ENCODE data around the gene CACNA1H.
A peak's percentile ranks its signal among the peaks of the same experiment; 100 is the strongest.
"Not testable (repeated sequence)": the region's sequence is repeated elsewhere in the genome, so short reads cannot be mapped to it uniquely, and the experiment has no call there.

The CACNA1H gene

GRCh38 chr16:1193825-1194581 is 41.1 kb downstream of the CACNA1H start:
- no peak for DNase-seq (ENCODE audit: low read depth)

- no peak for DNase-seq (ENCODE audit: low read depth)
These were observed 41.9 kb downstream of the CACNA1H start for GRCh38 chr16:1194665-1195392.

DNA sequence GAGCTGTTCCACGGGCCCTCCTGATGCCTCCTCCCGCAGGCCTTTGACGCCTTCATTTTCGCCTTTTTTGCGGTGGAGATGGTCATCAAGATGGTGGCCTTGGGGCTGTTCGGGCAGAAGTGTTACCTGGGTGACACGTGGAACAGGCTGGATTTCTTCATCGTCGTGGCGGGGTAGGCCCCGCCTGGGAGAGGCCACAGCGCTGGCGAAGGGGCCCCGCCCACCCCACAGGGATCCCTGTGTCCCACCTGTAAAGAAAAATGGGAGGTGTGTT is 42.4 kb downstream of the CACNA1H start:
- no peak for DNase-seq (ENCODE audit: low read depth)

DNA sequence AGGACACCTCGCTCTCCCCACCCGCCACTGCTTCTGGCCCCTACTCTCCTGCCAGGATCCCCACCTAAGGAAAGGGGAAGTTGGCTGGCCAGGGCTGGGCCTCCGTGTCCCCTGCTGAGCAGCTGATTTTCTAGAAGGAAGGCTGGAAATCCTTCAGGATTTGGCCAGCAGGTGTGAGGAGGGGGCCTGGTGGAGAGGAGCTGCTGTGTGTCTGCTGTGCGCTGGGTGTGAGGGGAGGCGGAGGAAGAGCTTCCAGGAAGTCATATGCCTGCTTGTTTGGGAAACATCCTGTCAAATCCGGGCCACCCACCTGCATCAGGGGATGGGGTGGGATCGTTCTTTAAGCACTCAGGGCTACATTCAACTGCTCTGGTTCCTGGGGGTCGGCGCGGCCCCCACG is 43.6 kb downstream of the CACNA1H start:
- no peak for DNase-seq (ENCODE audit: low read depth)

DNA sequence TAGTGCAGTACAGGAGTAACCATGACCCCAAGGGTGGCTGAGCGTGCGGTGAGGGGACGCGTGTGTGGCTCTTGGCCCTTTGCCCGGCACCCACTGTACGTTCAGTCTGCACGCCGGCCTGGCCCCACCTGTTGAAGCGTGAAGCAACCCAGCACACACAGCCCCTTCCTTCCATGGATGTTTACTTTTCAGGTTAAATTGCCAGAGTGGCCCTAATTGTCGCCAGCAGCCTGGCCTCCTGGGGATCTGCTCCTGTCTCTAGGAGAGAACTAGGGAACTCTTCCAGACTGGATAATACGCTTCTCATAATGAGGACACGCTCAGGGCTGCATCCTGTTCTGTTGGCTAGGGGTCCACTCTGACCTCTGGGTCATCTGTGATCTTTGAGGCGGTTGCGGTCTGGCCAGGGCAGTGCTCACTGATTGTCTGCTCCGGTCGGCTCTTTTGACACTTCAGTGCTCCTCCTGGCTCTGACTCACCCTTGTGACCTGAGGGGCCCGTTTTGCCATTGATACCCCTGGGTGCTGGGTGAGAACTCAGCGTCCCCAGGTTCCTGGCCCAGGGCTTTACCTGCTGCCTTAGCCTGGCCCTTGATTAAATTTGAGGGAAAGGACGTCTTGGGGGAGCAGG is 44.4 kb downstream of the CACNA1H start:
- DNase-seq (ENCODE audit: low read depth): no peak

- no peak for DNase-seq (ENCODE audit: low read depth)
These were observed 45.3 kb downstream of the CACNA1H start for GRCh38 chr16:1198194-1198593.

DNA sequence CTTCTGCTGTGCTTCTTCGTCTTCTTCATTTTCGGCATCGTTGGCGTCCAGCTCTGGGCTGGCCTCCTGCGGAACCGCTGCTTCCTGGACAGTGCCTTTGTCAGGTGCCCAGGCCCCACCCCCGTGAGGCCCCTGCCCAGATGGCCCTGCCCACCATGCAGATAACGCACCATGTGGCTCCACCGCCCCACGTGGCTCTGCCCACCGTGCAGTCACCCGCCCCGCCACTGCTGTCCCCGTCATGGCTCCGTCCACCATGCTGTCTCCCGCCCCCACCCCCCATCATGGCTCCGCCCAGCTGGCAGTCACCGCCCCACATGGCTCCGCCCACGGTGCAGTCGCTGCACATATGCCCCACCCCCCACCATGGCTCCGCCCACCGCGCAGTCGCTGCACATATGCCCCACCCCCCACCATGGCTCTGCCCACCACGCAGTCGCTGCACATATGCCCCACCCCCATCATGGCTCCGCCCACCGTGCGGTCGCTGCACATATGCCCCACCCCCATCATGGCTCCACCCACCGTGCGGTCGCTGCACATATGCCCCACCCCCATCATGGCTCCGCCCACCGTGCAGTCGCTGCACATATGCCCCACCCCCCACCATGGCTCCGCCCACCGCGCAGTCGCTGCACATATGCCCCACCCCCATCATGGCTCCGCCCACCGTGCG is 45.9 kb downstream of the CACNA1H start:
- DNase-seq (ENCODE audit: low read depth): not testable (repeated sequence)

DNA sequence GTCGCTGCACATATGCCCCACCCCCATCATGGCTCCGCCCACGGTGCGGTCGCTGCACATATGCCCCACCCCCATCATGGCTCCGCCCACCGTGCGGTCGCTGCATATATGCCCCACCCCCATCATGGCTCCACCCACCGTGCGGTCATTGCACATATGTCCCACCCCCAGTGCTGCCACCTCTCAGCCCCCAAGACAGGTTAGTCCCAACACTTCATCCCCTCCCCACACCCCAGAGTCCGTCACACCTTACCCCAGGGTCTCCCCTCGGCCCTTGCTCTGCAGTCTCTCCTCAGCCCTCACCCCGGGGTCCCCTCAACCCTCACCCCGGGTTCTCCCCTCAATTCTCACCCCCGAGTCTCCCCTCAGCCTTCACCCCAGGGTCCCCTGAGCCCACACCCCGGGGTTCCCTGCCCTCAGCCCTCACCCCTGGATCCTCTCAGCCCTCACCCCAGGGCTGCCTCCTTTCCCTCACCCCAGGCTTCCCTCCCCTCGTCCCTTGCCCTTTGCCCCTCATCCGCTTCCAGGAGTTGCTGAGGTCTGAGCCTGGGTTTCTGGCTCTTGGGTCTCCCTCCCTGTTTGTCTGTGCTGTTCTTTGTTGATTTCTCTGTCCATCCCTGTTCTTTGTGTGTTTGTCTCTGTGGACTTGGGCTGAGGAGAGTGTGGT is 46.6 kb downstream of the CACNA1H start:
- no peak for DNase-seq (ENCODE audit: low read depth)

DNA sequence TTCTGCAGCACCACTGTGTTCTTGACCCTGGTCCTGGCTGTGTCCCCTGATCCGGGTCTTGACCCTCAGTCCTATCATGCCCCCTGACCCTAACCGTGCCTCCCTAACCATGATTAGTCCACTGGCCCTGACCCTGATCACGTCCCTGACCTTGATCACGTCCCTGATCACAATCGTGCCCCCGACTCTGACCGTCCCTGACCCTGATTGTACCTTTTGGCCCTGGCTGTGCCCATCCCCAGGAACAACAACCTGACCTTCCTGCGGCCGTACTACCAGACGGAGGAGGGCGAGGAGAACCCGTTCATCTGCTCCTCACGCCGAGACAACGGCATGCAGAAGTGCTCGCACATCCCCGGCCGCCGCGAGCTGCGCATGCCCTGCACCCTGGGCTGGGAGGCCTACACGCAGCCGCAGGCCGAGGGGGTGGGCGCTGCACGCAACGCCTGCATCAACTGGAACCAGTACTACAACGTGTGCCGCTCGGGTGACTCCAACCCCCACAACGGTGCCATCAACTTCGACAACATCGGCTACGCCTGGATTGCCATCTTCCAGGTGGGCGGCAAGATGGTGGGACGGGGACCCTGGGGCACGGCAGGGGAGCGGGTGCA is 47.2 kb downstream of the CACNA1H start:
- DNase-seq (ENCODE audit: low read depth): no peak

DNA sequence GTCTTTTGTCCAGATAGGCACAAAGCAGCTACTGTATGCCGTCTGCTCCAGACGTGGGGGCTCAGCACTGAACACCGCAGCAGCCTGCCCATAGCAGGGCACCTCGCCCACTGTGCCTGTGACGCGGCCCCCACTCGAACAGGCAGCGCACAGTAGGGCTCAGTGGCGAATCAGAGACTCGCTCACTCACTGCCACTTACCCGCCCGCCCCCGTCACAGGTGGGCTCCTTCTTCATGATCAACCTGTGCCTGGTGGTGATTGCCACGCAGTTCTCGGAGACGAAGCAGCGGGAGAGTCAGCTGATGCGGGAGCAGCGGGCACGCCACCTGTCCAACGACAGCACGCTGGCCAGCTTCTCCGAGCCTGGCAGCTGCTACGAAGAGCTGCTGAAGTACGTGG is 48.5 kb downstream of the CACNA1H start:
- no peak for DNase-seq (ENCODE audit: low read depth)

- DNase-seq (ENCODE audit: low read depth): no peak
These were observed 49.4 kb downstream of the CACNA1H start for GRCh38 chr16:1202274-1202673.

GRCh38 chr16:1204933-1205332 is 52.0 kb downstream of the CACNA1H start:
- DNase-seq (ENCODE audit: low read depth): no peak

DNA sequence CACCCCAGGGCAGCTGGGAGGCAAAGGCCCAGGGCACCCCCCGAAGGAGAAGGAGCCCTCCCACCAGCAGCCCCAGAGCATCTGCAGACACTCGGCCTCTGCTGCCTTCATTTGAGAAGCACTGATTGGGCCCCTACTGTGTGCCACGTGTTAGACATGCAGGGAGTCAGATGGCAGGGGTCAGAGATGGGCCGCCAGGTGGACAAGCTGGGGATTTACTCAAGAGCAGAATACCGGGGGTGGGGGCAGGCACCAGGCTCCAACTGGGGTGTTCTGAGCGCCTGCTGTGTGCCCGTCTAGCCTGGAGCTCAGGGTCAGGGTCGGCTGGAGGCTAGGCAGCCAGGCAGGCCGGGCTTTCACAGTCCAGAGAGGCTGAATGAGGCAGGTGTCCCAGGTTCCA is 53.4 kb downstream of the CACNA1H start:
- no peak for DNase-seq (ENCODE audit: low read depth)

DNA sequence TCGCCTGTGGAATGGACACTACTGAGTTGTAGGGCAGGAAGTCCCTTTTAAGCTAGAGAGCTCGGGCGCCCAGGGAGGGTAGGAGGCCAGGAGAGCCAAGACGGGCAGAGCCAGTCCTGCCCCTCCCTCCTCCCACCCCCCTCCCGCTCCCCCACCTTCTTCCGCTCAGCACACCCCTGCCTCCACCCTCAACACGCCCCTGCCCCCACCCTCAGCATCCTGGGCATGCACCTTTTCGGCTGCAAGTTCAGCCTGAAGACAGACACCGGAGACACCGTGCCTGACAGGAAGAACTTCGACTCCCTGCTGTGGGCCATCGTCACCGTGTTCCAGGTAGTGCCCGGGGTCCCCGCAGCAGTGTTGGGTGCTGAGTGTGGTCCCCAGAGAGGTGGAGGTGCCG is 53.9 kb downstream of the CACNA1H start:
- no peak for DNase-seq (ENCODE audit: low read depth)

GRCh38 chr16:1208239-1208830 is 55.4 kb downstream of the CACNA1H start:
- peak; percentile 54 for DNase-seq (ENCODE audit: low read depth)

DNA sequence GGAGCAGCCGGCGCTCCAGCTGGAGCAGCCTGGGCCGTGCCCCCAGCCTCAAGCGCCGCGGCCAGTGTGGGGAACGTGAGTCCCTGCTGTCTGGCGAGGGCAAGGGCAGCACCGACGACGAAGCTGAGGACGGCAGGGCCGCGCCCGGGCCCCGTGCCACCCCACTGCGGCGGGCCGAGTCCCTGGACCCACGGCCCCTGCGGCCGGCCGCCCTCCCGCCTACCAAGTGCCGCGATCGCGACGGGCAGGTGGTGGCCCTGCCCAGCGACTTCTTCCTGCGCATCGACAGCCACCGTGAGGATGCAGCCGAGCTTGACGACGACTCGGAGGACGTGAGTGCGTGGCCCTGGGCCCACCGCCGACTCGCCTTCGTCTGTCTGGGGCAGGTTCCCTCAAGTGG is 56.2 kb downstream of the CACNA1H start:
- DNase-seq (ENCODE audit: low read depth): no peak

DNA sequence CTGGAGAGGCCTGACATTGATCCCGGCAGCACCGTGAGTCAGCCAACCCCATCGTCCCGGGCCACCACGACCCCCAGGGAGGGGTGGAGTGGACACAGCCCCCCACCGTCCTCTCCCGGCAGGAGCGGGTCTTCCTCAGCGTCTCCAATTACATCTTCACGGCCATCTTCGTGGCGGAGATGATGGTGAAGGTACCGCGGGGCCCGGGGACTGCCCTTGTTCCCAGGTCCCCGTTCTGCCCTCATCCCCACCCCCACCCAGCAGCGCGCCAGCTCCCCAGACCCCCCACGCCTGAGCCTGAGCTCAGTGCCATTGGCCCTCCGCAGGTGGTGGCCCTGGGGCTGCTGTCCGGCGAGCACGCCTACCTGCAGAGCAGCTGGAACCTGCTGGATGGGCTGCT is 57.6 kb downstream of the CACNA1H start:
- no peak for DNase-seq (ENCODE audit: low read depth)

DNA sequence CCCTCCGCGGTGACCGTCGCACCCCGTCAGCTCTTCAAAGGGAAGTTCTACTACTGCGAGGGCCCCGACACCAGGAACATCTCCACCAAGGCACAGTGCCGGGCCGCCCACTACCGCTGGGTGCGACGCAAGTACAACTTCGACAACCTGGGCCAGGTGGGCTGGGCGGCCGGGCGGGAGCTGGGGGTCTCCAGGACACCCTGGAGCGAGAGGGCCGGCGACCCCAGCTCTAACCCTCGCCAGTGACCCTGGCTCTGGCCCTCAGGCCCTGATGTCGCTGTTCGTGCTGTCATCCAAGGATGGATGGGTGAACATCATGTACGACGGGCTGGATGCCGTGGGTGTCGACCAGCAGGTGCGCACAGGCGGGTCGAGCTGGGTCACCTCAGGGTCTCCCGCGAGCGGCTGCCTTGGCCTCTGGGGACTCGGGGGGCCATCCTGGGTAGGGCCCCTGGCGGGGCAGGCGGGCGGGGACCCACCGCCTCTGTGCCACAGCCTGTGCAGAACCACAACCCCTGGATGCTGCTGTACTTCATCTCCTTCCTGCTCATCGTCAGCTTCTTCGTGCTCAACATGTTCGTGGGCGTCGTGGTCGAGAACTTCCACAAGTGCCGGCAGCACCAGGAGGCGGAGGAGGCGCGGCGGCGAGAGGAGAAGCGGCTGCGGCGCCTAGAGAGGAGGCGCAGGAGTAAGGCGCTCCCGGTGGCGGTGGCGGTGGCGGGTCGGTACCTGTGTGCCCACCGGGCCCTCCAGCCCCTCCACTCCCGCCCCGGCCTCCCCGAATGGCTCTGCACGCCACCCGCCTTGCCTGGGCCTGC is 58.8 kb downstream of the CACNA1H start:
- DNase-seq (ENCODE audit: low read depth): no peak

DNA sequence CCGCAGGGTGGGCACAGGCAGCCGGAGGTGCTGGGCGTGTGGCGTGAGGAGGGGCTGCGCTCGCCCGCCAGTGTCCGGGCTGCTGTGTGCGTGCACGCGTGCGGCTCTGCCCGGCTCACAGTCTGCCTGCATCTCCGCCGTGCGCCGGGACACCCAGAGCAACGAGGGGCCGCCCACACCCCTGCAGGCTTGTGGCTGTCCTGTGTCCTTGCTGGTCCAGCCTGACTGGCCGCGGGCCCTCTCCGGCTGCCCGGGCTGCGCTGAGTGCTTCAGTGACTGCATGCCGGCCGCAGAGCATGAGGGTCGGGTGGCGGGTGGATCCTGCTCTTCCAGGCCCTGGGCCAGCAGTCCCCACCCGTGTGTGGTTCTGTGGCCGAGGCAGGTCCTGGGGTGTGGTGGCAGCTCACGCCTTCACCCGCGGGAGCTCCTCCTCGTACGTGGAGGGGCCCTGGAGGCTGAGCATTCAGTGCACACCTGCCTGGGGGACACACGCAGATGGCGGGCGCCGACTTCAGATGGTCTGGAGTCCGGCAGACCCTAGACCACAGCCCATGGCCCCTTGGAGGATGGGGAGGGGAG is 59.8 kb downstream of the CACNA1H start:
- no peak for DNase-seq (ENCODE audit: low read depth)

DNA sequence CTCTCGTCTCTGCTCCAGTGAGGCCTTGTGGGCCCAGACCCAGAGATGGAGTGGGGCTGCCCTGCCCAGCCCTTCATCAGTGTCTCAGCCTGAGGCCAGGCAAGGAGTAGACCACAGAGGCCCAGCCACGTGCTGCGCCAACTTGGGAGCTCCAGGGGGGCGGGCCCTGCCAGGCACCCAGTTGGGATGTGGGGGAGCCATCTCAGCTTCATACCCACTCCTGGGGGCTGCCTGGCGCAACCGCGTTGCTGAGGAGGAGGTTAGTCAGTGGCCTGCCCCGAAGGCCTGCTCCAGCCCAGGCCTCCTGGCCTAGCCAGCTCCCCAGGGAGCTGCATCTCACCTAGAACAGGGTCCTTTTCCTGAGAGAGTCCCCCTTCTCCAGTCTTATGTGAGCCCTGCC is 60.3 kb downstream of the CACNA1H start:
- no peak for DNase-seq (ENCODE audit: low read depth)
